T1000 (cell line): ENCODE results near the gene COX15.
"Not testable (repeated sequence)": the region's sequence is repeated elsewhere in the genome, so short reads cannot be mapped to it uniquely, and the experiment has no call there.

Experiments used
- DNase-seq: peaks from one replicate; lab custom pipeline; 2025; ENCODE audit warnings: mixed read lengths; lab: John Stamatoyannopoulos, UW

The COX15 gene

GRCh38 chr10:99740933-99741559, 9.1 kb upstream of the COX15 start:
- no peak for DNase-seq

- DNase-seq = no peak
Observed at GRCh38 chr10:99740260-99740659, 8.3 kb upstream of the COX15 start.

GRCh38 chr10:99734111-99734510, 2.2 kb upstream of the COX15 start:
- DNase-seq = not testable (repeated sequence)

- no peak for DNase-seq
Observed at GRCh38 chr10:99733366-99733765, 1.4 kb upstream of the COX15 start.

- no peak for DNase-seq
Observed at GRCh38 chr10:99731306-99732032, 458 bp downstream of the COX15 start.

- DNase-seq = no peak
Observed at GRCh38 chr10:99730026-99730425, 1.9 kb downstream of the COX15 start.

GRCh38 chr10:99720387-99720786, 11.5 kb downstream of the COX15 start:
- no peak for DNase-seq

GRCh38 chr10:99714446-99714845, 17.5 kb downstream of the COX15 start:
- DNase-seq = no peak

- DNase-seq = no peak
Observed at GRCh38 chr10:99711129-99711719, 20.7 kb downstream of the COX15 start.

- DNase-seq = no peak
Observed at GRCh38 chr10:99709480-99710229, 22.3 kb downstream of the COX15 start.

GRCh38 chr10:99708428-99709012, 23.4 kb downstream of the COX15 start:
- no peak for DNase-seq

GRCh38 chr10:99700649-99701048, 31.3 kb downstream of the COX15 start:
- no peak for DNase-seq

- no peak for DNase-seq
Observed at GRCh38 chr10:99698504-99699080, 33.3 kb downstream of the COX15 start.

GRCh38 chr10:99695761-99696160, 36.2 kb downstream of the COX15 start:
- DNase-seq = no peak

GRCh38 chr10:99693933-99694583, 37.9 kb downstream of the COX15 start:
- no peak for DNase-seq

- DNase-seq = no peak
Observed at GRCh38 chr10:99689461-99689860, 42.5 kb downstream of the COX15 start.

GRCh38 chr10:99685597-99685967, 46.3 kb downstream of the COX15 start:
- DNase-seq = no peak

GRCh38 chr10:99682752-99683151, 49.2 kb downstream of the COX15 start:
- DNase-seq = no peak
